ENCODE results near the gene LY6G6F. TPM values are rescaled to one million over a fixed set of nuclear protein-coding genes. Genes with fewer than 3 reads are reported as not detected.

Gene LY6G6F
- not detected for total RNA-seq

- H3K4me3 ChIP-seq, result no peak within 1 kb of the TSS
- H3K27ac ChIP-seq, result no peak within 1 kb of the TSS
- H3K36me3 ChIP-seq, result no peaks in the 10 kb centered on the region
- H3K4me1 ChIP-seq, result peaks cover 0 to 8% of the 10 kb centered on the region in 2 donors
- no peaks in the 10 kb centered on the region for H3K9me3 ChIP-seq
- TF ChIP-seq CTCF (IDR thresholded peaks at IDR 0.05), result no peak
- no peak for DNase-seq (ENCODE audit: low spot score)
- H3K27me3 ChIP-seq, result no peaks in the 10 kb centered on the region
These were observed at the start of gene LY6G6F for GRCh38 chr6:31706599-31706998. Gene LY6G6F, plus strand, starts transcription at chr6:31706866. Its CDS starts 41 bp downstream, at chr6:31706907.

- TF ChIP-seq CTCF (IDR thresholded peaks at IDR 0.05), result no peak
- no peak overlapping the region for H3K27ac ChIP-seq
- peaks cover 0 to 43% of the 10 kb centered on the region in 2 donors for H3K4me1 ChIP-seq
These were observed 49.1 kb upstream of the LY6G6F start for GRCh38 chr6:31657406-31658157.

GRCh38 chr6:31658158-31658688, 48.4 kb upstream of the LY6G6F start:
- no peaks in the 10 kb centered on the region for H3K27me3 ChIP-seq
- no peak for DNase-seq (ENCODE audit: low spot score)
- no peak overlapping the region for H3K4me3 ChIP-seq
- peaks cover 0 to 48% of the 10 kb centered on the region in 2 donors for H3K4me1 ChIP-seq
- TF ChIP-seq CTCF (IDR thresholded peaks at IDR 0.05), result no peak
- no peak overlapping the region for H3K27ac ChIP-seq
- H3K36me3 ChIP-seq, result peaks cover 21% of the 10 kb centered on the region
- H3K9me3 ChIP-seq, result no peaks in the 10 kb centered on the region

More at GRCh38 chr6:31657406-31658157, 49.1 kb upstream of the LY6G6F start:
- no peak for DNase-seq (ENCODE audit: low spot score)
- H3K9me3 ChIP-seq, result no peaks in the 10 kb centered on the region
- H3K27me3 ChIP-seq, result no peaks in the 10 kb centered on the region
- peaks cover 21% of the 10 kb centered on the region for H3K36me3 ChIP-seq
- H3K4me3 ChIP-seq, result no peak overlapping the region

GRCh38 chr6:31658983-31659648, 47.5 kb upstream of the LY6G6F start:
- peak overlapping the region; percentile 71 to 83 for H3K4me3 ChIP-seq
- H3K9me3 ChIP-seq, result no peaks in the 10 kb centered on the region
- peak overlapping the region; percentile 81 to 89 for H3K27ac ChIP-seq
- H3K4me1 ChIP-seq, result peaks cover 0 to 50% of the 10 kb centered on the region in 2 donors
- H3K27me3 ChIP-seq, result no peaks in the 10 kb centered on the region
- DNase-seq (ENCODE audit: low spot score), result no peak
- TF ChIP-seq CTCF (IDR thresholded peaks at IDR 0.05), result no peak
- peaks cover 21% of the 10 kb centered on the region for H3K36me3 ChIP-seq

- DNase-seq (ENCODE audit: low spot score), result no peak
- H3K36me3 ChIP-seq, result peaks cover 21% of the 10 kb centered on the region
- peak overlapping the region; percentile 71 to 83 for H3K4me3 ChIP-seq
- no peak for TF ChIP-seq CTCF (IDR thresholded peaks at IDR 0.05)
- no peaks in the 10 kb centered on the region for H3K27me3 ChIP-seq
- peaks cover 0 to 55% of the 10 kb centered on the region in 2 donors for H3K4me1 ChIP-seq
- H3K27ac ChIP-seq, result peak overlapping the region; percentile 81 to 89
- no peaks in the 10 kb centered on the region for H3K9me3 ChIP-seq
These were observed 46.9 kb upstream of the LY6G6F start for GRCh38 chr6:31659649-31660380.

Data from right atrium auricular region (tissue), 2 donors.